Activated T-helper 2 cell treated with anti-CD3 and anti-CD28 coated beads, Interferon-gamma antibody, Interleukin-2, Interleukin-4, amounts not matched to agents 10 μg/mL and 5 μg/mL and 100 μg/mL, durations not matched to agents 14 hours and 24 hours and 36 hours (primary cell): Measurements from ENCODE around the gene ARVCF. TPM values are rescaled to one million over a fixed set of nuclear protein-coding genes. Genes with fewer than 3 reads are reported as not detected.

ENCODE experiments used
- DNase-seq: peaks from one replicate; pipeline ENCODE4 v3.0.0; 2021; ENCODE audit warnings: low spot score
- H3K27ac Mint-ChIP-seq: one replicate; pipeline ENCODE4 v1.8.0; 2021; ENCODE audit warnings: mixed read lengths
- H3K27me3 Mint-ChIP-seq: one replicate; pipeline ENCODE4 v1.8.0; 2021; ENCODE audit warnings: low read depth, mixed read lengths
- H3K36me3 Mint-ChIP-seq: one replicate; pipeline ENCODE4 v1.8.0; 2021; ENCODE audit warnings: low read depth, mixed read lengths
- H3K4me1 Mint-ChIP-seq: one replicate; pipeline ENCODE4 v1.8.0; 2021; ENCODE audit warnings: low read depth, mixed read lengths
- H3K4me3 Mint-ChIP-seq: one replicate; pipeline ENCODE4 v1.8.0; 2021; ENCODE audit warnings: low read depth, mild to moderate bottlenecking, moderate library complexity, mixed read lengths
- H3K9me3 Mint-ChIP-seq: one replicate; pipeline ENCODE4 v1.8.0; 2021; ENCODE audit warnings: mixed read lengths
- intact Hi-C: fragments of 100-400 bp; cut with micrococcal nuclease; formaldehyde crosslinking; loops from one replicate; pipeline ENCODE4 v1.15.1; 2023
- total RNA-seq: library from RNA; stranded (reverse); gene quantifications from 2 replicates; pipeline ENCODE4 v1.2.3, GENCODE V29; 2022

Gene ARVCF
- total RNA-seq, 1 donor from 2014 or later, result 3.9 TPM

GRCh38 chr22:19984851-19985811 lies 31.5 kb downstream of the ARVCF start:
- no peak overlapping the region for H3K27ac Mint-ChIP-seq
- no peaks in the 10 kb centered on the region for H3K36me3 Mint-ChIP-seq
- H3K27me3 Mint-ChIP-seq, result peaks cover 4% of the 10 kb centered on the region
- DNase-seq, result no peak
- H3K4me3 Mint-ChIP-seq, result no peak overlapping the region
- no peaks in the 10 kb centered on the region for H3K9me3 Mint-ChIP-seq
- no peaks in the 10 kb centered on the region for H3K4me1 Mint-ChIP-seq
- intact Hi-C loops, result no loop called here

- Mint-ChIP-seq H3K27ac (no peak overlapping the region), H3K4me3 (no peak overlapping the region), H3K27me3 (peaks cover 4% of the 10 kb centered on the region), H3K36me3 (no peaks in the 10 kb centered on the region), H3K4me1 (no peaks in the 10 kb centered on the region), H3K9me3 (no peaks in the 10 kb centered on the region)
- DNase-seq, result no peak
- intact Hi-C loops, result no loop called here
Measured at GRCh38 chr22:19984201-19984753, 32.3 kb downstream of the ARVCF start.

GRCh38 chr22:19983741-19984140 lies 32.9 kb downstream of the ARVCF start:
- no peak for DNase-seq
- Mint-ChIP-seq H3K36me3 (no peaks in the 10 kb centered on the region), H3K9me3 (no peaks in the 10 kb centered on the region), H3K27ac (no peak overlapping the region), H3K27me3 (peaks cover 4% of the 10 kb centered on the region), H3K4me1 (no peaks in the 10 kb centered on the region), H3K4me3 (no peak overlapping the region)
- intact Hi-C loops, result no loop called here

- H3K9me3 Mint-ChIP-seq, result no peaks in the 10 kb centered on the region
- no peaks in the 10 kb centered on the region for H3K4me1 Mint-ChIP-seq
- no peak for DNase-seq
- peaks cover 4% of the 10 kb centered on the region for H3K27me3 Mint-ChIP-seq
- H3K27ac Mint-ChIP-seq, result no peak overlapping the region
- intact Hi-C loops, result no loop called here
- no peak overlapping the region for H3K4me3 Mint-ChIP-seq
- H3K36me3 Mint-ChIP-seq, result no peaks in the 10 kb centered on the region
Measured at GRCh38 chr22:19982991-19983578, 33.5 kb downstream of the ARVCF start.

DNA sequence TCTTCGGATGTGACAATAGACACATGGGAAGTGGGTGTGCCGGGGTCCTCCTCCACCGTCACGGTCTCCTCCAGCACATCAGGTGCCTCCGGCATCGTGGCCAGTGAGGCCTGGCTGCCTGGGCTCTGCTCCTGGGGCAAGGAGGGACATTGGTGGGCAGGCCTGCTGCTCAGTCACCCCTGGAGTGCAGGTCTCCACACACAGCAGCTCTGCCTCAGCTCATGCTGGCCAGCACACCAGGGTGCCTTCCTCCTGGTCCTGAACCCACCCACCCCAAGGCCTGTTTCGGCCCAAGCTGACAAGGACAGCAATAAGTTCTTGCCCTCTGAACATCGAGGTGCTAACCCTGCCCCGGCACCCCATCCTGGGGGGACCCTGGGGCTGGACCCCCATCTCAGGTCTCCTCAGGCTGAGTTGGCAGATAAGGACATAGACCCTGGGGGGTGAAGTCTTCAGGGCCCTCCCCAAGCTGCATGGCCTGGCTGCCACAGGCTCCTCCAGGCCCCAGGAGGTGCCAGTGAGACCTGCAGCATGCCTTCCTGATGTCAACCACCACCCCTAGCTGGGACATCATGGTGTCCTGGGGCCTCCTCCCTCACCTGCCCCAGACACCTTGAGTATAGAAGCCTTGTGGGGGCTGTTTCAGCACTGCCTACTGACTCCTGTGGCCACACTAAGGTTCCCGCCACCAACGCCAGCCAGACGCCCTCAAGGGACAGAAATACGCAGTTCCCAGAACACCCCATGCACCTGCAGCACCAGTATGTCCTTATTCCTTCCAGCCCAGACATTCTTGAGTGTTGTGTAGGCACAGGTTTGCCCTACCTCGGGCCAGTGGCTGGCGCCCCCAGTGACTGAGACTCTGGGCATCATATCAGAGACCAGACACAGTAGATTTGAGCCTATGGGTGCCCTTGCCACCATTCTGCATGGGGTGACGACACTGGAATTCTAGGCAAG lies 34.4 kb downstream of the ARVCF start:
- H3K27ac Mint-ChIP-seq, result no peak overlapping the region
- H3K36me3 Mint-ChIP-seq, result no peaks in the 10 kb centered on the region
- no peaks in the 10 kb centered on the region for H3K9me3 Mint-ChIP-seq
- intact Hi-C loops, result no loop called here
- H3K27me3 Mint-ChIP-seq, result peaks cover 4% of the 10 kb centered on the region
- H3K4me3 Mint-ChIP-seq, result no peak overlapping the region
- DNase-seq, result no peak
- no peaks in the 10 kb centered on the region for H3K4me1 Mint-ChIP-seq

DNA sequence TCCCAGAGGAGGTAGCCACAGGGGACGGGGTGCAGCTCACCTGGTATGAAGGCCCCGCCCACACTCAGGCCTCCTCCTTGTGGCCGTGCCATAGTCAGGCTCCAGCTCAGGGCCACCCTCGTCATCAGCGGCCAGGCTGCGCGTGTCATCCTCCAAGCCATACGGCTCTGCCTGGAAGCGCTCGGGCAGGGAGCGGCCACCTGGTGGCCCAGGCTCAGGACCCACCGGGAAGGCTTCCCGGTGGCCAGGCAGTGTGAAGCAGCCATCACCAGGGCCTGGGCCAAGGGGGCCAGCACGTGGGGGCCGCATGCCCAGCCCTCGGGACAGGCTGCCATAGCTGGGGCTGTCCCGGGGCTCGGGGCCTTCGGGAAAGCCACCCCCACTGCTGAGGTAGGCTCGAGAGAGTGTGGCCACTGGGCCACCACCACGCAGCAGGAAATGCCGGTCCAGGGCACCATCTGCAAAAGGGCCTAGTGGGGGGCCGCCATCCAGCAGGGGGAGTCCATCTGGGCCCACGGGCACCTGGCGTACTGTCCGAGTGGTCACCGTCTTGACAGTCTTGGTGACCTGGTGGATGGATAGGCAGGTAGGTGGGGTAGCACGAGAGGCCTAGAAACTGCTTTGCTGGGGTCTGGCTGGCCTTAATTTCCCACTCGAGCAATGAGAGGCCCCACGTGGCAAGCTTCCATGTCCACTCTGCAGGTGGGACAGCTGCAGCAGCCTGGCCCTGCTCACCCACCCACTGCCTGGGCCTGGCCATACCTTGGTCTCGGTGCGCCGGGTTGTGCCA lies 35.3 kb downstream of the ARVCF start:
- H3K27me3 Mint-ChIP-seq, result peaks cover 4% of the 10 kb centered on the region
- no peak overlapping the region for H3K27ac Mint-ChIP-seq
- H3K9me3 Mint-ChIP-seq, result no peaks in the 10 kb centered on the region
- intact Hi-C loops, result no loop called here
- no peak for DNase-seq
- no peaks in the 10 kb centered on the region for H3K36me3 Mint-ChIP-seq
- H3K4me1 Mint-ChIP-seq, result no peaks in the 10 kb centered on the region
- no peak overlapping the region for H3K4me3 Mint-ChIP-seq

GRCh38 chr22:19980766-19981165 lies 35.9 kb downstream of the ARVCF start:
- no peak for DNase-seq
- Mint-ChIP-seq H3K27ac (no peak overlapping the region), H3K4me1 (no peaks in the 10 kb centered on the region), H3K27me3 (peaks cover 2% of the 10 kb centered on the region), H3K36me3 (no peaks in the 10 kb centered on the region), H3K9me3 (no peaks in the 10 kb centered on the region), H3K4me3 (no peak overlapping the region)
- intact Hi-C loops, result no loop called here

- H3K27me3 Mint-ChIP-seq, result peaks cover under 1% of the 10 kb centered on the region
- no peak overlapping the region for H3K27ac Mint-ChIP-seq
- no peak for DNase-seq
- no peaks in the 10 kb centered on the region for H3K9me3 Mint-ChIP-seq
- H3K4me3 Mint-ChIP-seq, result no peak overlapping the region
- no peaks in the 10 kb centered on the region for H3K36me3 Mint-ChIP-seq
- intact Hi-C loops, result no loop called here
- no peaks in the 10 kb centered on the region for H3K4me1 Mint-ChIP-seq
Measured at GRCh38 chr22:19979712-19980493, 36.7 kb downstream of the ARVCF start.

- intact Hi-C loops, result no loop called here
Measured at GRCh38 chr22:19978748-19979147, 37.9 kb downstream of the ARVCF start.

DNA sequence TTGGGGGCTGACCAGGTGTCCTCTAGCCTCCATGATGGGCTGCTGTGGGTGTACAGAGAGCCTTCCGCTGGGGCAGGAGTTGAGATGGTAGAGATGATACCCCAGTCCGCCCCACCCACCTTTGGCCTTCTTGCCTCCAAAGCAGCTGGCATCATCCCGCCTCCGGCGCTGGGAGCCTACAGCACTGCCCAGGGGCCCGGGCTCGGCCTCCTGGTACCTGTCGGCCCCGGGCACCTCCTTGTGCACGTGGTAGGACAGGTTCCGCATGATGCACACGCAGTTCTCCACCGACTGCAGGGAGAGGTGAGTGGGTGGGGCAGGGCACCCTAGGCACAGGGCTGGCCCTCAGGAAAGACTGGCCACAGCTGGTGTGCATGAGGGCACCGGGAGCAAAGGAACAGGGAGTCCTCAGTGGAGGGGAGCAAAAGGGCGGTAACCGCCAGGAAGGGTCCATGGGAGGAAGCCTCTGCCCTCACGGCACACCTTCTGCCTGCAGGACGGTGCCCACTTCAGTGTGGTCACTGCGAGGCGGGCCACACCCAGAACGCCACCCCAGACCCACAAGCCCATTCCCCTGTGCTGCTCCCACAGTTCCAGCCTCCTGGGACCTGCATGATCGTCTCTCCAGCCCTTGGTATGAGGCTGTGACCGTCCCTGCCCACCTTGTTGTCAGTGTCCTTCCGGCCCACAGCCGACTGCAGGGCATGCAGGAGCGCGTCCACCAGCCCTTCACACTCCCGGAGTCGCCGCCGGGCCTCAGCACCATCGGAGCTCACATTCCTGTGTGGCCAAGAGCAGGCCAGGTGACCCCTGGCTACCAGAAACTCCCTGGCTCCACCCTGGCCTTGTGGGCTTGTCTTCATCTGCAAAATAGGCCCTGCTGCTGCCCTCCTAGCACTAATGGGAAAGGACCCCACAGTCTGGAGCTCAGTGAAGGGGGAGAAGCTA lies 39.1 kb downstream of the ARVCF start:
- H3K36me3 Mint-ChIP-seq, result no peaks in the 10 kb centered on the region
- no peak for DNase-seq
- no peak overlapping the region for H3K4me3 Mint-ChIP-seq
- intact Hi-C loops, result no loop called here
- no peaks in the 10 kb centered on the region for H3K9me3 Mint-ChIP-seq
- no peak overlapping the region for H3K27ac Mint-ChIP-seq
- no peaks in the 10 kb centered on the region for H3K27me3 Mint-ChIP-seq
- H3K4me1 Mint-ChIP-seq, result no peaks in the 10 kb centered on the region

More at GRCh38 chr22:19978748-19979147, 37.9 kb downstream of the ARVCF start:
- H3K4me1 Mint-ChIP-seq, result no peaks in the 10 kb centered on the region
- no peak for DNase-seq
- no peaks in the 10 kb centered on the region for H3K9me3 Mint-ChIP-seq
- H3K27me3 Mint-ChIP-seq, result no peaks in the 10 kb centered on the region
- H3K36me3 Mint-ChIP-seq, result no peaks in the 10 kb centered on the region
- H3K4me3 Mint-ChIP-seq, result no peak overlapping the region
- no peak overlapping the region for H3K27ac Mint-ChIP-seq
